K562 (cell line): Measurements from ENCODE around the gene PAN2. TPM values are rescaled to one million over a fixed set of nuclear protein-coding genes. Genes with fewer than 3 reads are reported as not detected.

ENCODE experiments used
- ATAC-seq: fragments of 200-7000 bp; cut with Tn5 transposase; 3 replicates; pipeline ENCODE4 v1.9.1; 2020; ENCODE audit warnings: moderate library complexity
- BruUV-seq: library from RNA; stranded (reverse); fragments of 400-500 nt; replicated peaks from 2 replicates; lab custom pipeline; 2021; lab: Mats Ljungman, UMichigan
- CTCF ChIA-PET: fragments of 300-600 bp; formaldehyde crosslinking; extraction: SDS; loops from one replicate; lab custom pipeline; 2021; ENCODE audit warnings: low intra/inter-chr PET ratio; lab: Yijun Ruan, JAX
- POLR2A ChIA-PET: fragments of 300-600, 350-650 bp; sonication (Branson Sonifier 250); formaldehyde crosslinking; extraction: SDS; loops from one replicate; lab custom pipeline; 2021; ENCODE audit warnings: antibody characterized with exemption, inconsistent platforms; lab: Yijun Ruan, JAX
- DNase-seq, 4 experiments: peaks; one replicate each; pipeline versions ENCODE4 v3.0.0 to v3.0.0-alpha.2; 2011 to 2018; ENCODE audit warnings: low spot score in 3 of 4, mixed read lengths in 3 of 4; ENCODE audit errors: extremely low read depth in 1 of 4
- FAIRE-seq: peaks from 2 replicates; lab custom pipeline; 2011; peaks lifted over from hg19 to GRCh38; lab: Jason Lieb, UNC
- H2AFZ ChIP-seq: 2 replicates; pipeline ENCODE4 v1.6.0; 2011; ENCODE audit warnings: low read depth, low read length, control low read depth, inconsistent platforms
- H3K27ac ChIP-seq: fragments of 200-600 bp; 3 replicates; pipeline ENCODE4 v1.8.0; 2011; ENCODE audit warnings: low read depth, mild to moderate bottlenecking, control low read depth, inconsistent platforms, low read length, moderate library complexity, mixed read lengths; ENCODE audit errors: extremely low read depth
- H3K27me3 ChIP-seq, 2 experiments: fragments of 300-600 bp in 1 of 2; 2 replicates in 1 of 2; 3 replicates in 1 of 2; pipeline versions ENCODE4 v1.6.0 to v1.8.0; 2011; ENCODE audit warnings: inconsistent platforms in 2 of 2, low read length in 2 of 2, mild to moderate bottlenecking in 1 of 2, mixed read lengths in 1 of 2, moderate library complexity in 1 of 2; ENCODE audit not compliant: control insufficient read depth in 2 of 2, insufficient read depth in 2 of 2
- H3K36me3 ChIP-seq: fragments of 300-600 bp; 3 replicates; pipeline ENCODE4 v1.8.0; 2011; ENCODE audit warnings: mild to moderate bottlenecking, low read length, inconsistent platforms; ENCODE audit not compliant: control insufficient read depth, insufficient read depth
- H3K4me1 ChIP-seq, 2 experiments: fragments of 200-600 bp in 1 of 2; replicated peaks in 1 of 2; 2 replicates in 1 of 2; 3 replicates in 1 of 2; pipeline versions ENCODE4 v1.5.1 to v1.8.0; 2011; ENCODE audit warnings: inconsistent platforms in 2 of 2, low read length in 2 of 2, mild to moderate bottlenecking in 1 of 2, mixed read lengths in 1 of 2, moderate library complexity in 1 of 2; ENCODE audit not compliant: control insufficient read depth in 2 of 2, insufficient read depth in 2 of 2
- H3K4me2 ChIP-seq: 2 replicates; pipeline ENCODE4 v1.6.1; 2011; ENCODE audit warnings: low read length, control low read depth, inconsistent platforms, mixed read lengths; ENCODE audit not compliant: insufficient read depth
- H3K4me3 ChIP-seq: fragments of 200-600 bp; sonication (generic), shearing (Covaris generic); 2 replicates; pipeline ENCODE4 v1.5.1; 2016; ENCODE audit warnings: control low read depth, inconsistent platforms
- H3K79me2 ChIP-seq: fragments of 200-600 bp; 3 replicates; pipeline ENCODE4 v1.8.0; 2011; ENCODE audit warnings: low read length, inconsistent platforms; ENCODE audit not compliant: control insufficient read depth, insufficient read depth
- H3K9ac ChIP-seq, 2 experiments: 2 replicates each; pipeline versions ENCODE4 v1.6.0 to v1.6.1; 2011; ENCODE audit warnings: low read depth in 2 of 2, low read length in 2 of 2, control low read depth in 1 of 2, inconsistent platforms in 1 of 2, mild to moderate bottlenecking in 1 of 2, mixed read lengths in 1 of 2; ENCODE audit not compliant: insufficient read depth in 1 of 2
- H3K9me1 ChIP-seq: one replicate; pipeline ENCODE4 v1.6.0; 2011; ENCODE audit warnings: inconsistent platforms, mild to moderate bottlenecking, low read length, moderate library complexity; ENCODE audit not compliant: control insufficient read depth, insufficient read depth
- H3K9me3 ChIP-seq: replicated peaks from 2 replicates; pipeline ENCODE4 v1.5.1; 2011; ENCODE audit warnings: low read depth, low read length, inconsistent platforms; ENCODE audit not compliant: control insufficient read depth, insufficient read depth
- H4K20me1 ChIP-seq: replicated peaks from 2 replicates; pipeline ENCODE4 v1.6.1; 2011; ENCODE audit warnings: low read length, inconsistent platforms, mixed read lengths; ENCODE audit not compliant: control insufficient read depth, insufficient read depth
- SMARCA5 ChIP-seq: fragments of 450-650 bp; IDR thresholded peaks from 2 replicates; pipeline ENCODE4 v1.6.1; 2016
- TBL1XR1 ChIP-seq, 2 experiments: IDR thresholded peaks; 2 replicates each; pipeline ENCODE4 v1.6.1; 2012; ENCODE audit warnings: improper control_type of control experiment in 2 of 2, low read length in 2 of 2, mild to moderate bottlenecking in 1 of 2
- TRIM24 ChIP-seq, 2 experiments: fragments of 450-650 bp; IDR thresholded peaks; 2 replicates each; pipeline ENCODE4 v1.6.1; 2016
- U2AF1 ChIP-seq: fragments of 200-400 bp; formaldehyde crosslinking; optimal IDR thresholded peaks from 2 replicates; pipeline ENCODE3; 2017; ENCODE audit warnings: mild to moderate bottlenecking, low read depth, low read length, moderate library complexity
- ZC3H11A ChIP-seq: IDR thresholded peaks from 2 replicates; pipeline ENCODE4 v1.6.1; 2012; ENCODE audit warnings: low read depth, low read length, improper control_type of control experiment
- ZNF197 ChIP-seq: fragments of 200-800 bp; sonication (Bioruptor generic); IDR thresholded peaks from 2 replicates; pipeline ENCODE4 v1.6.1; 2016; ENCODE audit warnings: low read depth, missing genetic modification characterization, missing compliant biosample characterization
- ZNF444 ChIP-seq: fragments of 250-450 bp; sonication (Bioruptor Pico); IDR thresholded peaks from 2 replicates; pipeline ENCODE4 v1.4.0; 2020; ENCODE audit warnings: mild to moderate bottlenecking, moderate library complexity
- WGBS: fragments of 100-300 bp; shearing (Covaris generic); methylation state at CpG from one replicate; pipeline ENCODE4 v1.1.6; 2016; ENCODE audit warnings: low coverage, mixed read lengths; ENCODE audit not compliant: insufficient coverage; ENCODE audit errors: missing lambda C conversion rate; 5-methylcytosine and 5-hydroxymethylcytosine counted together
- in situ Hi-C: fragments of 300-500 bp; cut with MboI; formaldehyde crosslinking; loops from 4 replicates; pipeline ENCODE4 v1.15.0; 2018; ENCODE audit warnings: inconsistent platforms, mixed read lengths
- intact Hi-C: fragments of 100-400 bp; cut with micrococcal nuclease; formaldehyde crosslinking; loops from 2 replicates; pipeline ENCODE4 v1.14.2; 2022
- polyA plus RNA-seq, 8 experiments: library from polyadenylated mRNA; depleted of rRNA in 4 of 8; stranded (reverse) in 5 of 8; unstranded in 3 of 8; fragments of >200 nt; fragmentation: Nextera tagmentation in 2 of 8; fragmentation: Illumina TruSeq in 1 of 8; extraction: Ambion mirVana in 2 of 8; extraction: Trizol in 1 of 8; gene quantifications; 2 replicates each; pipeline versions ENCODE4 v1.2.1 to v1.2.3, GENCODE V29; 2011 to 2014; ENCODE audit warnings: inconsistent platforms in 1 of 8, missing spikeins in 1 of 8
- total RNA-seq, 7 experiments: library from RNA; depleted of rRNA in 6 of 7; stranded (reverse); fragments of >200 nt in 6 of 7; fragmentation: Illumina TruSeq in 2 of 7; extraction: Trizol in 2 of 7; gene quantifications; 2 replicates each; pipeline versions ENCODE4 v1.2.1 to v1.2.3, GENCODE V29; 2011 to 2021; ENCODE audit warnings: low replicate concordance in 1 of 7
- TF ChIP-seq, protein P1 (sequence below): fragments of 250-450 bp; sonication (Bioruptor Pico); IDR thresholded peaks from 2 replicates; pipeline ENCODE4 v1.4.0; 2020; ENCODE audit warnings: borderline replicate concordance
- TF ChIP-seq, protein P2 (sequence below): fragments of 150-350 bp; IDR thresholded peaks from 2 replicates; pipeline ENCODE4 v1.6.1; 2014; ENCODE audit warnings: low read depth, mild to moderate bottlenecking, low read length, borderline replicate concordance
- TF ChIP-seq, protein P3 (sequence below): IDR thresholded peaks from 2 replicates; pipeline ENCODE4 v1.6.1; 2016; ENCODE audit warnings: missing genetic modification characterization, missing compliant biosample characterization
- TF ChIP-seq, protein P4 (sequence below): fragments of 250-450 bp; sonication (Bioruptor Pico); IDR thresholded peaks from 2 replicates; pipeline ENCODE4 v1.8.0; 2022; ENCODE audit warnings: moderate library complexity, mild to moderate bottlenecking, inconsistent platforms

Gene PAN2
- total and polyA plus RNA-seq, 9 of the 15 experiments (the other 6 are each of a cell fraction or from before 2014, with no cell fraction given): 15.0 to 66.1 (median 25.9) TPM

DNA sequence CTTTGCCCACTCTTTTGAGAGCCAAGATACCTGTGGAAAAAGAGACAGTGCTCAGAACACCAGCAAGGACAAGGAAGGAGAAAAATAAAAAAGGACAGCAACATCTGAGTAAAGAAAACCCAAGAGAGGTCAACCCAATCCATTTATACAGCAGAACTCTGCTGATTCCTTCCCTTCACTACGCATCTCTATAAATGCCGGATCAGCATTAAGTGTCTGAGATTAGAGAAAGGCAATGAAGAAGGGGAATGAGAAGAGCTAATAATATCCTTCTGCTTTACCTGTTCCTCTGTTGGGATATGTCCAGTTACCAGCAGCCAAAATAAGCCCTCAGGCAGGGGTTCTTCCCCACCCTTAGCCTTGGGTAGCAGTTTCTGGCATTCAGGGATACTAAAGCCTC is 51.2 kb downstream of the PAN2 start (continued):
- TF ChIP-seq, protein P1, sequence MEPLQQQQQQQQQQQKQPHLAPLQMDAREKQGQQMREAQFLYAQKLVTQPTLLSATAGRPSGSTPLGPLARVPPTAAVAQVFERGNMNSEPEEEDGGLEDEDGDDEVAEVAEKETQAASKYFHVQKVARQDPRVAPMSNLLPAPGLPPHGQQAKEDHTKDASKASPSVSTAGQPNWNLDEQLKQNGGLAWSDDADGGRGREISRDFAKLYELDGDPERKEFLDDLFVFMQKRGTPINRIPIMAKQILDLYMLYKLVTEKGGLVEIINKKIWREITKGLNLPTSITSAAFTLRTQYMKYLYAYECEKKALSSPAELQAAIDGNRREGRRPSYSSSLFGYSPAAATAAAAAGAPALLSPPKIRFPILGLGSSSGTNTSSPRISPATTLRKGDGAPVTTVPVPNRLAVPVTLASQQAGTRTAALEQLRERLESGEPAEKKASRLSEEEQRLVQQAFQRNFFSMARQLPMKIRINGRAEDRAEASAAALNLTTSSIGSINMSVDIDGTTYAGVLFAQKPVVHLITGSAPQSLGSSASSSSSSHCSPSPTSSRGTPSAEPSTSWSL (CRISPR knock-in tag): no peak
- TF ChIP-seq SMARCA5: no peak
- TF ChIP-seq, all 486 proteins: peak for 5

DNA sequence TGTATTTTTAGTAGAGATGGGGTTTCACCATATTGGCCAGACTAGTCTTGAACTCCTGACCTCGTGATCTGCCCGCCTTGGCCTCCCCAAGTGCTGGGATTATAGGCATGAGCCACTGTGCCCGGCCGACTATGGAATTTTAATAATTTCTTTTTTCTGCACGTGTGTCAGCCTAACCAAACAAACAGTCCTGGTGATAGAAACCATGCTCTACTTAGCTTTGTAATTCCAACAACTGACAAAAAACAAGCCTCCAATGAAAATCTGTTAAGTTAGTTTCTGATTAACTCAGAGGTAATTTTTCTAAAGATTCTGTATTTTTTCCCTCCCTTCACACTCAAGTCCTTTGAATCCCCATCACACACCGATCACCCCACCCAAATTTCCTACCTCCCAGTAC is 51.8 kb downstream of the PAN2 start:
- Histone ChIP-seq H3K9ac (no peak overlapping the region), H3K4me1 (no peaks in the 10 kb centered on the region), H3K9me1 (no peaks in the 10 kb centered on the region), H3K4me3 (no peak overlapping the region), H4K20me1 (no peaks in the 10 kb centered on the region), H3K4me2 (no peak overlapping the region), H3K79me2 (peaks cover 13% of the 10 kb centered on the region; the same call in 2 of the 3 replicates), H3K36me3 (peaks cover 92% of the 10 kb centered on the region), H3K9me3 (no peaks in the 10 kb centered on the region), H2AFZ (no peak overlapping the region), H3K27ac (no peak overlapping the region), H3K27me3 (no peaks in the 10 kb centered on the region)
- intact Hi-C loops (no loop called here), in situ Hi-C loops (no loop called here)
- CTCF ChIA-PET: no interaction called here
- BruUV-seq: no TSS peak
- POLR2A ChIA-PET: no interaction called here
- DNase-seq (no peak), FAIRE-seq (no peak), ATAC-seq (no peak)
- 96% methylated on average over 6 of the region's 6 CpGs for whole genome bisulfite sequencing
- TF ChIP-seq U2AF1: no peak
- TF ChIP-seq, protein P2, sequence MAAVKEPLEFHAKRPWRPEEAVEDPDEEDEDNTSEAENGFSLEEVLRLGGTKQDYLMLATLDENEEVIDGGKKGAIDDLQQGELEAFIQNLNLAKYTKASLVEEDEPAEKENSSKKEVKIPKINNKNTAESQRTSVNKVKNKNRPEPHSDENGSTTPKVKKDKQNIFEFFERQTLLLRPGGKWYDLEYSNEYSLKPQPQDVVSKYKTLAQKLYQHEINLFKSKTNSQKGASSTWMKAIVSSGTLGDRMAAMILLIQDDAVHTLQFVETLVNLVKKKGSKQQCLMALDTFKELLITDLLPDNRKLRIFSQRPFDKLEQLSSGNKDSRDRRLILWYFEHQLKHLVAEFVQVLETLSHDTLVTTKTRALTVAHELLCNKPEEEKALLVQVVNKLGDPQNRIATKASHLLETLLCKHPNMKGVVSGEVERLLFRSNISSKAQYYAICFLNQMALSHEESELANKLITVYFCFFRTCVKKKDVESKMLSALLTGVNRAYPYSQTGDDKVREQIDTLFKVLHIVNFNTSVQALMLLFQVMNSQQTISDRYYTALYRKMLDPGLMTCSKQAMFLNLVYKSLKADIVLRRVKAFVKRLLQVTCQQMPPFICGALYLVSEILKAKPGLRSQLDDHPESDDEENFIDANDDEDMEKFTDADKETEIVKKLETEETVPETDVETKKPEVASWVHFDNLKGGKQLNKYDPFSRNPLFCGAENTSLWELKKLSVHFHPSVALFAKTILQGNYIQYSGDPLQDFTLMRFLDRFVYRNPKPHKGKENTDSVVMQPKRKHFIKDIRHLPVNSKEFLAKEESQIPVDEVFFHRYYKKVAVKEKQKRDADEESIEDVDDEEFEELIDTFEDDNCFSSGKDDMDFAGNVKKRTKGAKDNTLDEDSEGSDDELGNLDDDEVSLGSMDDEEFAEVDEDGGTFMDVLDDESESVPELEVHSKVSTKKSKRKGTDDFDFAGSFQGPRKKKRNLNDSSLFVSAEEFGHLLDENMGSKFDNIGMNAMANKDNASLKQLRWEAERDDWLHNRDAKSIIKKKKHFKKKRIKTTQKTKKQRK: no peak
- TF ChIP-seq, protein P3, sequence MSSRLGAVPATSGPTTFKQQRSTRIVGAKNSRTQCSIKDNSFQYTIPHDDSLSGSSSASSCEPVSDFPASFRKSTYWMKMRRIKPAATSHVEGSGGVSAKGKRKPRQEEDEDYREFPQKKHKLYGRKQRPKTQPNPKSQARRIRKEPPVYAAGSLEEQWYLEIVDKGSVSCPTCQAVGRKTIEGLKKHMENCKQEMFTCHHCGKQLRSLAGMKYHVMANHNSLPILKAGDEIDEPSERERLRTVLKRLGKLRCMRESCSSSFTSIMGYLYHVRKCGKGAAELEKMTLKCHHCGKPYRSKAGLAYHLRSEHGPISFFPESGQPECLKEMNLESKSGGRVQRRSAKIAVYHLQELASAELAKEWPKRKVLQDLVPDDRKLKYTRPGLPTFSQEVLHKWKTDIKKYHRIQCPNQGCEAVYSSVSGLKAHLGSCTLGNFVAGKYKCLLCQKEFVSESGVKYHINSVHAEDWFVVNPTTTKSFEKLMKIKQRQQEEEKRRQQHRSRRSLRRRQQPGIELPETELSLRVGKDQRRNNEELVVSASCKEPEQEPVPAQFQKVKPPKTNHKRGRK (tag): no peak
- TF ChIP-seq ZNF444 (CRISPR knock-in tag): no peak
- TF ChIP-seq TBL1XR1 (IDR thresholded peaks at IDR 0.05; ENCODE audit: low read length in 2 of 2): no peak
- TF ChIP-seq, protein P4, sequence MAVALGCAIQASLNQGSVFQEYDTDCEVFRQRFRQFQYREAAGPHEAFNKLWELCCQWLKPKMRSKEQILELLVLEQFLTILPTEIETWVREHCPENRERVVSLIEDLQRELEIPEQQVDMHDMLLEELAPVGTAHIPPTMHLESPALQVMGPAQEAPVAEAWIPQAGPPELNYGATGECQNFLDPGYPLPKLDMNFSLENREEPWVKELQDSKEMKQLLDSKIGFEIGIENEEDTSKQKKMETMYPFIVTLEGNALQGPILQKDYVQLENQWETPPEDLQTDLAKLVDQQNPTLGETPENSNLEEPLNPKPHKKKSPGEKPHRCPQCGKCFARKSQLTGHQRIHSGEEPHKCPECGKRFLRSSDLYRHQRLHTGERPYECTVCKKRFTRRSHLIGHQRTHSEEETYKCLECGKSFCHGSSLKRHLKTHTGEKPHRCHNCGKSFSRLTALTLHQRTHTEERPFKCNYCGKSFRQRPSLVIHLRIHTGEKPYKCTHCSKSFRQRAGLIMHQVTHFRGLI (CRISPR knock-in tag): no peak
- TF ChIP-seq ZC3H11A: no peak
- TF ChIP-seq TRIM24 (IDR thresholded peaks at IDR 0.05): no peak
- TF ChIP-seq ZNF197 (CRISPR knock-in tag): no peak
